Measurements from ENCODE around the gene SLC28A3. TPM values are rescaled to one million over a fixed set of nuclear protein-coding genes. Genes with fewer than 3 reads are reported as not detected.

Gene SLC28A3
- total RNA-seq, 2 experiments from 2014 or later = 0.06 to 0.11 TPM

DNA sequence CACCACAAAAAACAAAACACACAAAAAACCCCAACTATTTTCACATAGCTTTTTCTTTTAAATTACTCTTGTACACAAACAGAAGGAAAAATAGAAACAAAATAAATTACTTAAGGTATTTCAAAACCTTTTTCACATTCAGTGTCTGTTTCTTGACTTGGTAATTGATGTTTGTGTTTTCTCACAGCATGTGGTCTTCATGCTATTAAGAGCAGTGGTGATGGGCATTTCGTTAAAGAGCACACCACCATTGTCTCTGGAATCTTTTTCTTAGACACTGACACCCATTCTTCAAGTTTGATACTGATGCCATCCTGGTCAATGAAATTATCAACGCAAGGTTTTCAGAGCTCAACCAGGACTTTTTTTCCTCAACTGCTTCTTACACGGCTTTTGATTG, 63.8 kb downstream of the SLC28A3 start:
- Mint-ChIP-seq H3K27me3 (peaks cover 32% of the 10 kb centered on the region), H3K27ac (no peak overlapping the region), H3K36me3 (no peaks in the 10 kb centered on the region), H3K4me1 (no peaks in the 10 kb centered on the region), H3K9me3 (no peaks in the 10 kb centered on the region), H3K4me3 (no peak overlapping the region)
- DNase-seq (no peak), ATAC-seq (ENCODE audit: low read depth) (no peak)
- POLR2A ChIA-PET = no interaction called here

DNA sequence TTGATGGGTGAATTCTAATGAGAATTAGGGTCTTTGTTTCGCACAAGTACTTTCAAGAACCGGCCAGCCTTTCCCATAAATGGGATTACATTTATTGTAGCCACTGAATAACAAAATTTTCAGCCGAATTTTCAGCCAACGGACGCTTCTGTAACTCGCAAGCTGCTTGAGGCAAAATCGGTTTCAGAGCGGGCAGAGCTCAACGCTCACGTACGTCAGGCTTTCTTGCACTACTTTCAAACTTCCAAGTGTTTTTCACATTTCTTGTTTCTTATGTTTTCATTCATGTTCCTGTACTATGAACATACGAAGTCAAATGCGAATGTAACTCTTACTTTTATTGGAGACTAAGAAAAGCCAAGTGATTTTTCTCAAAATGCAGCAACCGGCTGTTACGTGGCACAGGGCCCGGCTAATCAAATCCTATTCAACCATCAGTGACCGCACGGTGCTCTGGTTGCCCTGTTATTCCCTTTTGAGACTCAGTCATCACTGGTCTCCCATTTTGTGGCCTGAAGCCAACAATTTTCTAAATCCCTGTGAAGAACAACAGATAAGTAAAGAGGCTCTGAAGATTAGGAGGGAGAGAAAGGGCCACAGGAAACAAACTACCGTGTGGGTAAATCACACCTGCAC, 68.5 kb downstream of the SLC28A3 start:
- H3K4me3 Mint-ChIP-seq = peak overlapping the region; percentile 86
- peaks cover 35% of the 10 kb centered on the region for H3K27me3 Mint-ChIP-seq
- peaks cover 7% of the 10 kb centered on the region for H3K4me1 Mint-ChIP-seq
- ATAC-seq (ENCODE audit: low read depth) = no peak
- DNase-seq = no peak
- H3K27ac Mint-ChIP-seq = no peak overlapping the region
- POLR2A ChIA-PET = interaction anchor here (0.6 kb wide), 1 partner anchor 15 kb away, joined by 6 read pairs; no protein-coding TSS in a partner anchor
- H3K9me3 Mint-ChIP-seq = no peaks in the 10 kb centered on the region
- H3K36me3 Mint-ChIP-seq = no peaks in the 10 kb centered on the region

DNA sequence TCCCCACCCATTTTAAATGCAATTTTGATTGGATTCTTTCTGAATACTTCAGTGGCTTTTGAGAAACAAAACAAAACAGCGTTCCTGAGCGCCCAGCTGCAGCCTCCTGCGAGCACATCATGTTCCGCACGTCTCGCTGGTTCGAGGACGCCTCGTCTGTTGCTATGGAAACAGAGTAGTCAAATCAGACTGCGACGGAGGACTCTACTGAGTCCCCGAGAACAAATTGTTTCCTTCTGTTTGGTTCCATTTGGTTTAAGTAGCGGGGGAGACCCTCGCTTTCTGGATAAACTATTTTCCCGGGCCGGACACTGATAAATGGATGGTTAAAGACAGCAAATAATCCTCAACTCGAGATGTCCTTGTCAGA, 69.0 kb downstream of the SLC28A3 start:
- peak; percentile 46 for DNase-seq
- Mint-ChIP-seq H3K9me3 (no peaks in the 10 kb centered on the region), H3K36me3 (no peaks in the 10 kb centered on the region), H3K27ac (no peak overlapping the region), H3K4me1 (peaks cover 9% of the 10 kb centered on the region), H3K27me3 (peaks cover 35% of the 10 kb centered on the region), H3K4me3 (peak overlapping the region; percentile 86)
- peak; percentile 93 for ATAC-seq (ENCODE audit: low read depth)
- POLR2A ChIA-PET = no interaction called here

DNA sequence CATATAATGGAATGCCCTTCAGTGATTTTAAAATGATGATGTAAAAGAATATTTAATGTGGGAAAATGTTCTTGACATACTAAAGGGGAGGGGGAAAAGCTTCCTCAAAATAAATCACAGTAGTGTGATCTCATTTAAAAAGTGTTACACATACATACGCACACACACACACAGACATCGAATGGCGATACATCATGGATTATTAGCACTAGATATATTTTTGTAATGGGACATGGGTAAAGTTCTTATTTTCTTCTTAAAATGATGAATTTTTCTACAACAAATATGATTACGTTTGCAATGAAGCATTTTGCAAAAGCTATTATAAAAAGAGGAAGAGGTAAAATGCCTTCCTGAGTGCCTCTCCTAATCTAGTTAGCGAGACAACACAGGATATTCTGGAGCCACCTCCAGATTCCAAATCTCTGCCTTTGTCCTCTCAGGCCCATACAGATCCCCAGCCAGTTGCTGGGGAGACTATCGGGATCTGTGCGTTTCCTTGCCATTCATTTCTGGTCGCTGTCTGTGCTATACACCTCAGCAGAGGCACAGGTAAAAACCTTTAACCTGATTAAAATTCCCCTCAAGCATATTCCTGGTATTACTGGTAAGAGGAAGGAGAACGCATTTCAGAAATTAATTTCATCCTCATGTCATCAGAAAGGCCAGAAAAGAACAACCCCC, 69.6 kb downstream of the SLC28A3 start:
- POLR2A ChIA-PET = no interaction called here
- Mint-ChIP-seq H3K4me3 (peak overlapping the region; percentile 86), H3K27me3 (peaks cover 35% of the 10 kb centered on the region), H3K36me3 (no peaks in the 10 kb centered on the region), H3K4me1 (peaks cover 14% of the 10 kb centered on the region), H3K27ac (no peak overlapping the region), H3K9me3 (no peaks in the 10 kb centered on the region)
- DNase-seq (no peak), ATAC-seq (ENCODE audit: low read depth) (no peak)

DNA sequence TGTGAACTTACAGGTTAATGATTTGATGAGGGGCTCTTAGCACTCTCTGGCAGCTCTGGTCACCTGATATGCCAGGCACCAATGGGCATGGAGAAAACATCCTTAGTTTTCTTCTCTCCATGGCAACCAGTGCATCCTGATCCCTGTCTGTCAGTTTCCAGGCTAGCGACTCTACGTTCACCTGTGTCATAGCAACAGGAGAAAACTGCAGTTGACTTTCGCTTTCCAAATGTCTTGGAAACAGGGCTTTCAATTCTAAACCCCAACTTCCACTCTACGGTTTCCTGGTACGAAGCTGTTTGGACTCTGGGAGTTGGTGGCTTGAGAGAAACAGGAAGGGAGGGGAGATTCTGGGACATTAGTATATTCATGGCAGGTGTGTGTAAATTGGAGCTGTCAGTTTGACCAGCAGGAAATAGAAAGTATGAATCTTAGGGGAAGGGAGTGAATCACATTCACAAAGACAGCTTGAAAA, 74.4 kb downstream of the SLC28A3 start:
- no peak for DNase-seq
- POLR2A ChIA-PET = interaction anchor here (0.9 to 1.3 kb wide), 2 partner anchors 28 to 286 kb away, joined by 4 read pairs; partner anchors contain the start of genes HNRNPK and RMI1

DNA sequence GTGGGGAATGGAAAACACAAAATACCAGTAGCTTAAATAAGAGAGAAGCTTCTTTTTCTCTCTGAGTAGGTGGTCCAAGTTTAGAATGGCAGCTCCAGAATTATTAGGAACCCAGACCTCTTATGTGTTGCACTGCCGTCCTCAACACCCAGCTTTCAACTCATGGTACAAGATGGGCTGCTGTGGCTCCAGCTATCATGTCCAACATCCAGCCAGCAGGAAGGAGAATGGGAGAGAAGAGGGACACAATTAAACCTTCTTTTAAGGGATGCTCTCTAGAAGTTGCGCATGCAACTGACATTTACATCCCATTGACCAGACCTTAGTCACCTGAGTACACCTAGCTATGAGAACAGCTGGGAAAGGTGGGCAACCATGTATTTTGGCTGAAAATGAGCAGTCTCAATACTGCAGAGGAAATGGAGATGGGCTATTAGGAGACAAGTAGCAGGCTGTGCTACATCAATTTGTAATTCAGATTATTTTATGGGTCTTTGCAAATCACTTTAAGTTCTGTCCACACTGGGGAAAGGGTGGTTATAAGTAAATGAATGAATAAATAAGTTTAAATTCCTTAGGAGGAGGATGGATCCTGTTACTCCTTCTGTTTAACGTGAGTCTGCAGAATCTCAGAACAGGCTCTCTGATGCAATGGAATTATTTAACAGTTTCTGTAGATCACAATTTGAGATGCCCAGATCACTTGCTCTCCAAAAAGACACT, 76.1 kb downstream of the SLC28A3 start:
- Mint-ChIP-seq H3K9me3 (no peaks in the 10 kb centered on the region), H3K4me3 (no peak overlapping the region), H3K36me3 (no peaks in the 10 kb centered on the region), H3K27ac (no peak overlapping the region), H3K27me3 (peaks cover 3% of the 10 kb centered on the region), H3K4me1 (peaks cover 11% of the 10 kb centered on the region)
- DNase-seq (no peak), ATAC-seq (ENCODE audit: low read depth) (no peak)
- POLR2A ChIA-PET = interaction anchor here (0.7 kb wide), 1 partner anchor 32 kb away, joined by 3 read pairs; no protein-coding TSS in a partner anchor

More for the DNA sequence above, 74.4 kb downstream of the SLC28A3 start:
- H3K36me3 Mint-ChIP-seq = no peaks in the 10 kb centered on the region
- peaks cover 3% of the 10 kb centered on the region for H3K27me3 Mint-ChIP-seq
- H3K4me3 Mint-ChIP-seq = peak overlapping the region; percentile 68
- no peaks in the 10 kb centered on the region for H3K9me3 Mint-ChIP-seq
- H3K27ac Mint-ChIP-seq = peak overlapping the region; percentile 66
- ATAC-seq (ENCODE audit: low read depth) = peak; percentile 58
- peaks cover 11% of the 10 kb centered on the region for H3K4me1 Mint-ChIP-seq

DNA sequence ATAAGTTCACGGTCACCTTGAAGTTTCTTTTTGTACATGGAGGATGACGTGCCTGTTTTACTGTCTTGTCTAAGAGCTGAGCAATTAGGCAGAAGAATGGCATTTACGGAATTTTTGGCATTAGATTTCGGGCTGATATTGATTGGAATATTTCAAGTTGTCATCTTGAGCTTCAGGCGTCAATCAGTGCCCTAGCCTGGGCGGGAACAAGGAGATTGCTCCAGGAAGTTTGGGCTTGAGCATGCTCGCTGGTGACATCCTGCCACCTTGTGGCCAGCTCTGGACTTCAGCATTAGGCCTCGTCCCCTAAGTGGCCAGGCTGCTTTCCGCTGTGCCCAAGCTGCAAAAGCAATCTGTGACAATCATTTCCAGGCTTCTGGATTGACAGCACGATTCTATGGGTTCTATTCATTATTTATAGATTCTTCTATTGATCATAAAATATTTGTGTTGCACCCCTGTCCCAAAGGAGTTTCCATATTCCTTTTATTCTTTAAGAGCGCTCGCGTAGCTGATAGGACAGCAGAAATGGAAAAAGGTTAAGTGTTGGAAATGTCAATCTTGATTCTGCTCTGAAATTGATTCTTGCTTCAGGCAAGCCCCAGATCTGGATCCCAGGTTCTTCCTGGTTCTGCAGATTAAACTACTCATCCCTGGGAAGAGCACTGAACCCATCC, 79.3 kb downstream of the SLC28A3 start:
- peak; percentile 62 for DNase-seq
- H3K9me3 Mint-ChIP-seq = no peaks in the 10 kb centered on the region
- H3K27ac Mint-ChIP-seq = no peak overlapping the region
- H3K27me3 Mint-ChIP-seq = peaks cover 6% of the 10 kb centered on the region
- H3K36me3 Mint-ChIP-seq = no peaks in the 10 kb centered on the region
- peaks cover 7% of the 10 kb centered on the region for H3K4me1 Mint-ChIP-seq
- POLR2A ChIA-PET = no interaction called here
- peak; percentile 57 for ATAC-seq (ENCODE audit: low read depth)
- no peak overlapping the region for H3K4me3 Mint-ChIP-seq

DNA sequence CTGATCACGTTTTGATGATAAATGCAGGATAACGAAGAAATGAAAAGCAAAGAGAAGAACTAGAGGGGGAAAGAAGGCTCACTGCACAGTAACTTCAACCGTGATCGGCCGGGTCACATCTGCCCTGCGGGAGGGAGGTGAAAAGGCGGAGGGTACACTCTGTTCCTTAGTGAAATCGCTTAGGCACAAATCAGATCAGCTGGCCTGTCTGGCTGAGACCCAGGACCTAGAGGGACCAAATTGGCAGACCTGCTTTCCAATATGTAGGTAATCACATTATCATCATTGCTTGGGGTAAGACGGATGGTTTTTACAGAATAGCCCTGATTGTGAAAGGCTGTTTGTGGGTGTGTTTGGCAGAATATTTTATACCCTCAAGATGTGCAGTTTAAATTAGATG, 82.2 kb downstream of the SLC28A3 start:
- Mint-ChIP-seq H3K4me3 (no peak overlapping the region), H3K36me3 (no peaks in the 10 kb centered on the region), H3K27me3 (peaks cover 13% of the 10 kb centered on the region), H3K9me3 (no peaks in the 10 kb centered on the region), H3K27ac (no peak overlapping the region), H3K4me1 (peaks cover 3% of the 10 kb centered on the region)
- POLR2A ChIA-PET = no interaction called here
- DNase-seq = no peak
- no peak for ATAC-seq (ENCODE audit: low read depth)

DNA sequence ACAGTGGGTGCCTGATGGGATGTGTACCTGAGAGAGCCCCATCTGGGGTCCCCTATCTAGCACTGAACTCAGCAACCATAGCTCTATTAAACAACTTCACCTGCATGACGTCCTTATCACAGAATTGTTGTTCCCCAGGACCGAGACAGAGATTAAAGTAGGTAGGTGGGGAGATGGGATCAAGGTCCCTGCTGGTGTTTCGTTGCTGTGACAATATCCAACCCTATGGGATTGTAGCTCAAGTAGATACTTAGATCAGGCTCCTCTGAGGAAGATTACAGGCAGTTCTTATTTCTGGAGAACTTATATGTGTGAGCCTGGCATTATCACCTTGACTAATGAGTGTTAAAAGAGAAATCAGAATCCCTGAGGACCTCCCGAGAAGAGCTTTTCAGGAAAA, 84.9 kb downstream of the SLC28A3 start:
- Mint-ChIP-seq H3K27ac (no peak overlapping the region), H3K9me3 (no peaks in the 10 kb centered on the region), H3K4me3 (no peak overlapping the region), H3K4me1 (no peaks in the 10 kb centered on the region), H3K27me3 (peaks cover 21% of the 10 kb centered on the region), H3K36me3 (no peaks in the 10 kb centered on the region)
- POLR2A ChIA-PET = no interaction called here
- ATAC-seq (ENCODE audit: low read depth) (no peak), DNase-seq (no peak)

DNA sequence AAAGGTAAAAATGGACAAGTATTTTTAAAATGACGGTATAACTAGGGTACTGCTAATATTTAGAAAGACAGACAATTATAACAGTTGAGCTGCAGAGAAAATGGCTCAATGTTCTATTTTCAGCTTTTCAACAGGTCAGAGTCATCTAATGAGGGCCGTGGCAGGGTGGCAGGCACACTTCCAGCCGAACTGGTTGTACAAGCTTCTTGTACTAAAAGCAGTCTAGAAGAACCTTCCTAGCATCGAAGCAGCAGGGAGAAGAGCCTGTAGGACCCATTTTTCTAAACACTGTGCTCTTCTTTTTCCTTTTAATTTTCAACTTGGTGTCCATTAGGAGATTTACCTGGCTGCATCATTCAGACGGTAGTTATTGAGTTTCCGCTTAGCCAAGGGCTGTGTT, 85.6 kb downstream of the SLC28A3 start:
- ATAC-seq (ENCODE audit: low read depth) (no peak), DNase-seq (no peak)
- Mint-ChIP-seq H3K36me3 (no peaks in the 10 kb centered on the region), H3K4me3 (no peak overlapping the region), H3K4me1 (no peaks in the 10 kb centered on the region), H3K9me3 (no peaks in the 10 kb centered on the region), H3K27ac (no peak overlapping the region), H3K27me3 (peaks cover 25% of the 10 kb centered on the region)
- POLR2A ChIA-PET = no interaction called here

DNA sequence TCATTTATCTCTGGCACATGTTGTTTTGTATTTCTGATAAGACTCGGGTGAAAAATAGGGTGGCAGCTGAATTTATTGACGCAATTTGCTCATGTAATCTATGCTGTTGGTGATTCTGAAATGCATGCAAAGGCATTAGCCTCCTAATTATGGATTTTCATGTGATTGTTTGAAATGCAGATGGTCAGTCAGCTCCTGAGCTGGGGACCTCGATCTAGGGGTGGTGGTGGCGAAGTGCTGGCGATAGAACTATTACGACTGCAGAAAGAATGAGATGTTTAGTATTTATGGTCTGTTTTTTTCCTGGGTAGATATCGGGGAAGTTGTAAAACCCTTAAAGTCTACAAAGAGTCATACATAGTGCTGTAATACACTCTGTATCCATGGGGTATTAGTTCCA, 88.6 kb downstream of the SLC28A3 start:
- no peak for ATAC-seq (ENCODE audit: low read depth)
- no peak overlapping the region for H3K4me3 Mint-ChIP-seq
- peaks cover 2% of the 10 kb centered on the region for H3K36me3 Mint-ChIP-seq
- POLR2A ChIA-PET = no interaction called here
- DNase-seq = no peak
- H3K4me1 Mint-ChIP-seq = no peaks in the 10 kb centered on the region
- H3K9me3 Mint-ChIP-seq = peaks cover 3% of the 10 kb centered on the region
- H3K27me3 Mint-ChIP-seq = peaks cover 32% of the 10 kb centered on the region
- no peak overlapping the region for H3K27ac Mint-ChIP-seq

DNA sequence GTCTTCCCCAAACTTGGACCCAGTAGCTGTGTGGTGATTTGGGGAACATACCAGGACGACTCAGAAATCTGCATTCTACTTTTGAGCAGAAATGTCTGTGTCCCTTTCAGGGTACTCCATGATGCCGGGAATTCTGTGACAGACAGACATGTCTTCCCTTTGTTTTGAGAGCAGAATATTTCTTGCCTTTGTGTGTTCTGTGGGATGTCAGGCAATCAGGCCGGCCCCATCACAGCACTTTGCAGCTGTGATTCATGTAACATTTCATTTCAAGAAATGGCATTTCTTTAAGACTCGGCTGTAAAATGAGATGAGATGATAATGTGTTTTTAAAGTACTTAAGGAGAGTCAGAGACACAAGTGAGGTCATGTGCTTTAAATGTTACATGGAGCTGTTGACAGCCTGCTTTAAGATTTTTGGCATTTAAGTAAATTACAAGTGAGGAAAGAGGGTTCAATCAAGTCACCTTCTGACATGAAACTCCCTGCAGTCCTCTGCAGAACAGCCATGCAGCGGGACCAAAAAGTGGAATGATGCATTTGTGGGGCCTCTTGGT, 98.7 kb downstream of the SLC28A3 start:
- no peak for DNase-seq
- Mint-ChIP-seq H3K27ac (no peak overlapping the region), H3K4me1 (peaks cover 4% of the 10 kb centered on the region), H3K36me3 (peaks cover 3% of the 10 kb centered on the region), H3K4me3 (no peak overlapping the region), H3K27me3 (peaks cover 25% of the 10 kb centered on the region), H3K9me3 (peaks cover 15% of the 10 kb centered on the region)
- POLR2A ChIA-PET = no interaction called here
- no peak for ATAC-seq (ENCODE audit: low read depth)

DNA sequence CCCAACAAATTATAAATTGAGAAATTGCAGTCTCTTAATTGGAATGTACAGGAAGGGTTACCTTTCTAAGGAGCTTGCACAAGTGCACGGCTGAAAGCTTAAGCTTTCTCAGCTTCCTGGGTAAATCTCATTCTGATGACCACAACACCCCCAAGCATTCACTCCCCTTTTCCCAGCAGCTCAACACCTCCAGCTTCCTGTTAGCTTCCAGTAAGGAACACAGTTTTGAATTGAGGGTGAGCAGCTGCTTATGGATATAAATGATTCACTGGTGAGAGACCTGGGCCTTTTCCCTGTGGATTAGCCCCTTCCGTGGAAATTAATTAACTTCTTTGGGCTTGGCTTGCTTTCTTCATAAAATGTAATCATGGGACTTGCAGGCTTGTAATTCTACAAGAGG, 101.2 kb downstream of the SLC28A3 start:
- peaks cover 4% of the 10 kb centered on the region for H3K4me1 Mint-ChIP-seq

More for the DNA sequence above, 101.2 kb downstream of the SLC28A3 start:
- ATAC-seq (ENCODE audit: low read depth) = no peak
- no peak for DNase-seq
- Mint-ChIP-seq H3K36me3 (peaks cover 3% of the 10 kb centered on the region), H3K27me3 (peaks cover 28% of the 10 kb centered on the region), H3K4me3 (no peak overlapping the region), H3K9me3 (peaks cover 15% of the 10 kb centered on the region), H3K27ac (no peak overlapping the region)
- POLR2A ChIA-PET = no interaction called here
